ENCODE measurements around the gene PIP5K1C.
A peak's percentile ranks its signal among the peaks of the same experiment; 100 is the strongest.
"Not testable (repeated sequence)": the region's sequence is repeated elsewhere in the genome, so short reads cannot be mapped to it uniquely, and the experiment has no call there.

PIP5K1C gene

DNA sequence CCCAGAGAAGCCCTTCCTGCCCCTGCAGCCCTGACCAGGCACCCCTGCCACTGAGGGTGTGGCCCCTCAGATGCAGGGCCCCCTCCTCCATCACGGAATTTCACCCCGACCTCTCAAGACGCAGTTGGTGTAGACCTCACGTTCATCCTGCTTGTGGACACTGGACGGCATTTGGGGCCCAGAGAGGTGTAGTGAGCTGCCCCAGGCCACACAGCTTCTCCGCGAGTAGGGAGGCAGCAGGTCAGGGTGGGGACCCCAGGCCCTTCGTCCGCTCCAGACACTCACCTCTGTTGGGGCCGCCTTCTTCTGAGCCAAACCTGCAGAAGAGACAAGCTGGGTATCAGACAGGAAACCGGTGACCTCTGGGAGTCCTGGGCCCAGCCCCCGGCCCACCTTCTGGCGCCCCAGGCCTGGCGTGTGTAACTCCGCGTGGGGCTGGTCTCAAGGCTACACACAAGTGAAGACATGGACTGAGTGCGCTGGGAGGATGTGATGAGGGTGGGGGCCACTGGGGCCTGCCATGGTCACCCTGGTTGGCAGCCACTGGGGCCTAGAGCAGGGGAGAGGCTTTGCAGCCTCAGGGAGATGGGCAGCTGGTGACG lies 33.1 kb downstream of the PIP5K1C start:
- no peak for DNase-seq (ENCODE audit: low spot score)
- in situ Hi-C loops (cut with MboI; ENCODE audit: low sequenced_read_pairs, unreplicated experiment) = no loop called here
- TF ChIP-seq CTCF (IDR thresholded peaks at IDR 0.05; ENCODE audit: borderline replicate concordance, control extremely low read depth, extremely low read depth, insufficient read depth, missing control alignments) = no peak

DNA sequence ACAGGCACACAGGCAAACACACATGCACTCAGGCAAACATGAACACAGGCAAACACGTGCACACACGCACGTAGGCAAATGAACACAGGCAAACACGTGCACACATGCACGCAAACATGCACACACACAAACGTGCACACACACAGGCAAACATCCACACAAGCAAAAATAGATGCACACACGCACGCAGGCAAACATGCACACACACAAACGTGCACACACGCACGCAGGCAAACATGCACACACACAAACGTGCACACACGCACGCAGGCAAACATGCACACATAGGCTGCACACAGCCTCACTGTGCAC lies 33.8 kb downstream of the PIP5K1C start:
- in situ Hi-C loops (cut with MboI; ENCODE audit: low sequenced_read_pairs, unreplicated experiment); DNase-seq (ENCODE audit: low spot score): not testable (repeated sequence)

DNA sequence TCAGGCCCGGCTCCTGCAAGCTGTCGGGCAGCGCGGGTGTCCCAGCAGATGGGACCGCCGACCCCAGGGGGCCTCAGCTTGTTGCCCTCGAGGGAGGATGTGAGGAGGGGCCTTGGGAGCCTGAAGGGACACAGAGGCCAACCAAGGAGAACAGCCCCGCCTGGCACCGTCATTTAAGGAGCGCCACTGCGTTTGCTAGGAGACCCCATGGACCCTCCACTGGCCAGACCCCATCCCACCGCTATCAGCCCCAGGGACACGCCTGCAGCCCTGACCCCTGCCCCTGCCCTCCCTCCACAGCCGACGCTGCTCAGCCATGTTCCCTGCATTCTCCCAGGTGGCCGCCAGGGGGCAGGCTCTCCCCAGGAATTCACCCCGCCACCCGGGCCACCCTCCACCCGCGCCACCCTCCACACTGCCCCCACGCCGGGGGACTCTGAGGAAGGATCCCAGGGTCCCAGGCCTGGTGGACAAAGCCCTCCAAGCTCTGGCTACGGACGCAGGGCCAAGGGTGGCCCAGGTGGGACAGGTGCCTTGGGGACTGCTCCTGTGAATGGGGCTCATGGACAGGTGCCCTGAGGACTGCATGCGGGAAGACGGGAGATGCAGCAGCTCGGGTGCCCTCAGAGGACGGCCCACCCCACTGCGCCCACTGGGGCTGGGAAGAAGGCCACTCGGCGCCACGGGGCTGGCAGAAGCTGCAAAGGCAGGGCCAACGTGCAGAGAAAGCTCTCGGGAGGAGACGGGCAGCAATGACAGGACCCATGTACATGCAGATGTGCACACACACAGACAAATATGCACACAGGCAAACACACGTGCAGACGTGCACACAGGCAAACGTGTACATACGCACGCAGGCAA lies 34.4 kb downstream of the PIP5K1C start:
- peak; percentile 93 for TF ChIP-seq CTCF (IDR thresholded peaks at IDR 0.05; ENCODE audit: borderline replicate concordance, control extremely low read depth, extremely low read depth, insufficient read depth, missing control alignments)
- DNase-seq (ENCODE audit: low spot score) = peak; percentile 92
- in situ Hi-C loops (cut with MboI; ENCODE audit: low sequenced_read_pairs, unreplicated experiment) = no loop called here

GRCh38 chr19:3664879-3665642 lies 35.2 kb downstream of the PIP5K1C start:
- DNase-seq (ENCODE audit: low spot score) = no peak
- TF ChIP-seq CTCF (IDR thresholded peaks at IDR 0.05; ENCODE audit: borderline replicate concordance, control extremely low read depth, extremely low read depth, insufficient read depth, missing control alignments) = no peak
- in situ Hi-C loops (cut with MboI; ENCODE audit: low sequenced_read_pairs, unreplicated experiment) = no loop called here

- no peak for DNase-seq (ENCODE audit: low spot score)
- in situ Hi-C loops (cut with MboI; ENCODE audit: low sequenced_read_pairs, unreplicated experiment) = no loop called here
- TF ChIP-seq CTCF (IDR thresholded peaks at IDR 0.05; ENCODE audit: borderline replicate concordance, control extremely low read depth, extremely low read depth, insufficient read depth, missing control alignments) = no peak
Observed at GRCh38 chr19:3663838-3664237, 36.4 kb downstream of the PIP5K1C start.

DNA sequence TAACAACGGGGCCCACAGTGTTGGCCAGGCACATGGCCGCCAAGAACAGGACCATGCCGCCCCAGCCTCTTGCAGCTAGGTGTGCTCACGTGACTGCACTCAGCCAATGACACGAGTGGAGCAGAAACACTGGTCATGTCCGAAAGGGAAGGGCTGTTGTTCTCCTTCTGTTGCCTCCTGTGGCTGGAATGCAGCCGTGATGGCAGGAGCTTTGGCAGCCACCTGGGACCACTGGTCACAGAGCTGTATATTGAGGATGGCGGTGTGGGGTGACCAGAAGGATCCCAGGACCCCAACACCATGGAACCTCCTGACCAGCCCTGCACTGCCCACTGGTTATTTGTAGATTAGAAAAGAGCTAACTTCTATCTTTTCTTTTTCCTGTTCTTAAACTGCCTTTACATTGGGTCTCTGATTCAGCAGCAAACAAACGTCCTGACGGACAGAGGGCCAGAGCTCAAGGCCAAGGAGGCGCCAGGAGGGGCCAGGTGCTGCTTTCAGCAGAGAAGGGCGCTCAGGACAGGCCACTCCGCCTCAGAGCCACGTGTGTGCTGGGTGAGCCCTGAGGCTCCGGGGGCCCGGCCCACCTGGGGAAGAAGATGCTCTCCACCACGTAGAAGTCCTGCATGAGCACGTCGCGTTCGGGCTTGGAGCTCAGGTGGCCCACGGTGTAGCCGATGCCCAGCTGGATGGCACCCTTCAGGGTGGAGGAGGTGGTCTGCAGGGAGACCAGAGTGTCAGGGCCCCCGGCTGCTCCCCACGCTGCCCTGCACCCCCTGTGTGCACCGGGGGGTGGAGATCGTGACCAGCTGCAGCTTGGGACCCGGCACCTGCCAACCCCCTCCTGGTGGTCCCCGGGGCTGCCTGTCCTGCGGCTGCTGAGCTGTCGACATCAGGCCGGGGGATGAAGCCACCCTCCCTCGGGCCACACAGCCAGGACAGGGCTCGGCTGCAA lies 38.7 kb downstream of the PIP5K1C start:
- no peak for DNase-seq (ENCODE audit: low spot score)
- no peak for TF ChIP-seq CTCF (IDR thresholded peaks at IDR 0.05; ENCODE audit: borderline replicate concordance, control extremely low read depth, extremely low read depth, insufficient read depth, missing control alignments)
- in situ Hi-C loops (cut with MboI; ENCODE audit: low sequenced_read_pairs, unreplicated experiment) = no loop called here
